Activated CD8-positive, alpha-beta T cell treated with anti-CD3 and anti-CD28 coated beads, Interleukin-2, amount 10 ng/mL, durations not matched to agents 7 days and 5 days (primary cell): ENCODE measurements around the gene RPGRIP1. TPM values are rescaled to one million over a fixed set of nuclear protein-coding genes. Genes with fewer than 3 reads are reported as not detected.
"Not testable (repeated sequence)": the region's sequence is repeated elsewhere in the genome, so short reads cannot be mapped to it uniquely, and the experiment has no call there.

Experiments used
- ATAC-seq: fragments of 150-1000 bp; cut with Tn5 transposase; one replicate; pipeline ENCODE4 v1.10.0; 2021; ENCODE audit warnings: moderate library complexity
- CTCF ChIA-PET: fragments of 350-600 bp; sonication (Branson Sonifier 250); formaldehyde crosslinking; loops from one replicate; lab custom pipeline; 2021; ENCODE audit warnings: antibody characterized with exemption; lab: Charles Lee
- POLR2A ChIA-PET: fragments of 350-600 bp; sonication (Branson Sonifier 250); formaldehyde crosslinking; loops from one replicate; lab custom pipeline; 2021; ENCODE audit warnings: antibody characterized with exemption; lab: Charles Lee
- DNase-seq: peaks from one replicate; pipeline ENCODE4 v3.0.0-alpha.2; 2020
- H3K27ac Mint-ChIP-seq: one replicate; pipeline ENCODE4 v1.8.0; 2021; ENCODE audit warnings: mild to moderate bottlenecking, mixed read lengths
- H3K27me3 Mint-ChIP-seq: one replicate; pipeline ENCODE4 v1.8.0; 2021; ENCODE audit warnings: low read depth, mixed read lengths
- H3K36me3 Mint-ChIP-seq: one replicate; pipeline ENCODE4 v1.8.0; 2021; ENCODE audit warnings: low read depth, mixed read lengths
- H3K4me1 Mint-ChIP-seq: one replicate; pipeline ENCODE4 v1.8.0; 2021; ENCODE audit warnings: low read depth, mixed read lengths
- H3K4me3 Mint-ChIP-seq: one replicate; pipeline ENCODE4 v1.8.0; 2021; ENCODE audit warnings: mild to moderate bottlenecking, mixed read lengths
- H3K9me3 Mint-ChIP-seq: one replicate; pipeline ENCODE4 v1.8.0; 2022; ENCODE audit warnings: mixed read lengths; ENCODE audit not compliant: insufficient read depth
- total RNA-seq, 2 experiments: library from RNA; stranded (reverse); gene quantifications; one replicate each; pipeline ENCODE4 v1.2.3, GENCODE V29; 2021

RPGRIP1 gene
- total RNA-seq, 2 experiments from 2014 or later, result not detected

- H3K9me3 Mint-ChIP-seq, POLR2A ChIA-PET, ATAC-seq, H3K4me3 Mint-ChIP-seq, H3K27ac Mint-ChIP-seq, DNase-seq, H3K4me1 Mint-ChIP-seq, H3K27me3 Mint-ChIP-seq: not testable (repeated sequence)
- CTCF ChIA-PET, result interaction anchor here (1.0 to 1.4 kb wide), 2 partner anchors 163 to 168 kb away, joined by 3 read pairs; no protein-coding TSS in a partner anchor
- H3K36me3 Mint-ChIP-seq, result peaks cover 18% of the 10 kb centered on the region
These were observed 7.2 kb upstream of the RPGRIP1 start for GRCh38 chr14:21272661-21273060.

- DNase-seq, result no peak
- Mint-ChIP-seq H3K9me3 (no peaks in the 10 kb centered on the region), H3K27me3 (peaks cover 2% of the 10 kb centered on the region), H3K4me1 (peaks cover 3% of the 10 kb centered on the region), H3K27ac (peak overlapping the region; percentile 7), H3K4me3 (no peak overlapping the region), H3K36me3 (no peaks in the 10 kb centered on the region)
- no peak for ATAC-seq
- ChIA-PET POLR2A (no interaction called here), CTCF (interaction anchor here (1.0 to 1.5 kb wide), 2 partner anchors 19 to 282 kb away, joined by 3 to 4 read pairs; no protein-coding TSS in a partner anchor)
These were observed 4.5 kb upstream of the RPGRIP1 start for GRCh38 chr14:21275261-21275858.

GRCh38 chr14:21278632-21279031 lies 1.3 kb upstream of the RPGRIP1 start:
- CTCF ChIA-PET, result no interaction called here
- Mint-ChIP-seq H3K27me3 (peaks cover 2% of the 10 kb centered on the region), H3K36me3 (no peaks in the 10 kb centered on the region), H3K27ac (no peak overlapping the region), H3K9me3 (no peaks in the 10 kb centered on the region), H3K4me3 (no peak overlapping the region), H3K4me1 (peaks cover 3% of the 10 kb centered on the region)
- POLR2A ChIA-PET, result no interaction called here
- ATAC-seq (no peak), DNase-seq (no peak)

- POLR2A ChIA-PET, ATAC-seq, DNase-seq, H3K36me3 Mint-ChIP-seq, H3K9me3 Mint-ChIP-seq, H3K4me3 Mint-ChIP-seq, H3K4me1 Mint-ChIP-seq, H3K27ac Mint-ChIP-seq, H3K27me3 Mint-ChIP-seq: not testable (repeated sequence)
- CTCF ChIA-PET, result interaction anchor here (1.0 kb wide), 1 partner anchor 17 kb away, joined by 3 read pairs; no protein-coding TSS in a partner anchor
These were observed 2.0 kb downstream of the RPGRIP1 start for GRCh38 chr14:21281917-21282316.

- H3K9me3 Mint-ChIP-seq, H3K36me3 Mint-ChIP-seq, H3K4me3 Mint-ChIP-seq, H3K4me1 Mint-ChIP-seq, H3K27me3 Mint-ChIP-seq, H3K27ac Mint-ChIP-seq, DNase-seq, POLR2A ChIA-PET, ATAC-seq, CTCF ChIA-PET: not testable (repeated sequence)
These were observed 6.6 kb downstream of the RPGRIP1 start for GRCh38 chr14:21286516-21286915.

- Mint-ChIP-seq H3K27ac (no peak overlapping the region), H3K27me3 (peaks cover 7% of the 10 kb centered on the region), H3K4me3 (no peak overlapping the region), H3K36me3 (no peaks in the 10 kb centered on the region), H3K9me3 (no peaks in the 10 kb centered on the region), H3K4me1 (no peaks in the 10 kb centered on the region)
- POLR2A ChIA-PET, result no interaction called here
- ATAC-seq (no peak), DNase-seq (no peak)
- CTCF ChIA-PET, result no interaction called here
These were observed 7.3 kb downstream of the RPGRIP1 start for GRCh38 chr14:21287168-21287567.

GRCh38 chr14:21294026-21294425 lies 14.1 kb downstream of the RPGRIP1 start:
- DNase-seq, POLR2A ChIA-PET, H3K4me3 Mint-ChIP-seq, H3K27me3 Mint-ChIP-seq, H3K27ac Mint-ChIP-seq, H3K36me3 Mint-ChIP-seq, CTCF ChIA-PET, ATAC-seq, H3K4me1 Mint-ChIP-seq, H3K9me3 Mint-ChIP-seq: not testable (repeated sequence)

- peaks cover 26% of the 10 kb centered on the region for H3K27me3 Mint-ChIP-seq
- CTCF ChIA-PET, result no interaction called here
- H3K27ac Mint-ChIP-seq, result no peak overlapping the region
- peaks cover 12% of the 10 kb centered on the region for H3K4me1 Mint-ChIP-seq
- DNase-seq, result no peak
- no peak overlapping the region for H3K4me3 Mint-ChIP-seq
- H3K9me3 Mint-ChIP-seq, result no peaks in the 10 kb centered on the region
- no peaks in the 10 kb centered on the region for H3K36me3 Mint-ChIP-seq
- ATAC-seq, result no peak
- POLR2A ChIA-PET, result interaction anchor here (1.2 kb wide), 1 partner anchor 59 kb away, joined by 3 read pairs; no protein-coding TSS in a partner anchor
These were observed 18.5 kb downstream of the RPGRIP1 start for GRCh38 chr14:21298358-21298757.

GRCh38 chr14:21299562-21300130 lies 19.8 kb downstream of the RPGRIP1 start:
- ChIA-PET POLR2A (interaction anchor here (1.2 kb wide), 1 partner anchor 60 kb away, joined by 3 read pairs; no protein-coding TSS in a partner anchor), CTCF (no interaction called here)
- DNase-seq, result no peak
- peaks cover 26% of the 10 kb centered on the region for H3K27me3 Mint-ChIP-seq
- no peak overlapping the region for H3K27ac Mint-ChIP-seq
- H3K9me3 Mint-ChIP-seq, result no peaks in the 10 kb centered on the region
- no peaks in the 10 kb centered on the region for H3K36me3 Mint-ChIP-seq
- no peak for ATAC-seq
- no peak overlapping the region for H3K4me3 Mint-ChIP-seq
- peaks cover 12% of the 10 kb centered on the region for H3K4me1 Mint-ChIP-seq

GRCh38 chr14:21300892-21301291 lies 21.0 kb downstream of the RPGRIP1 start:
- Mint-ChIP-seq H3K36me3 (no peaks in the 10 kb centered on the region), H3K4me3 (no peak overlapping the region), H3K27ac (no peak overlapping the region), H3K9me3 (no peaks in the 10 kb centered on the region), H3K4me1 (peaks cover 12% of the 10 kb centered on the region), H3K27me3 (peaks cover 30% of the 10 kb centered on the region)
- peak; percentile 31 for DNase-seq
- ATAC-seq, result peak; percentile 81
- POLR2A ChIA-PET, result no interaction called here
- CTCF ChIA-PET, result interaction anchor here (0.7 kb wide), 1 partner anchor 113 kb away, joined by 3 read pairs; no protein-coding TSS in a partner anchor

GRCh38 chr14:21302013-21302835 lies 22.3 kb downstream of the RPGRIP1 start:
- peaks cover 30% of the 10 kb centered on the region for H3K27me3 Mint-ChIP-seq
- no peaks in the 10 kb centered on the region for H3K9me3 Mint-ChIP-seq
- no peak for DNase-seq
- CTCF ChIA-PET, result interaction anchor here (1.2 kb wide), 1 partner anchor 288 kb away, joined by 3 read pairs; no protein-coding TSS in a partner anchor
- POLR2A ChIA-PET, result no interaction called here
- no peaks in the 10 kb centered on the region for H3K36me3 Mint-ChIP-seq
- H3K4me1 Mint-ChIP-seq, result peaks cover 12% of the 10 kb centered on the region
- no peak overlapping the region for H3K27ac Mint-ChIP-seq
- no peak overlapping the region for H3K4me3 Mint-ChIP-seq
- no peak for ATAC-seq

GRCh38 chr14:21302836-21303140 lies 22.9 kb downstream of the RPGRIP1 start:
- peaks cover 29% of the 10 kb centered on the region for H3K27me3 Mint-ChIP-seq
- DNase-seq, ATAC-seq, POLR2A ChIA-PET, CTCF ChIA-PET, H3K36me3 Mint-ChIP-seq, H3K4me3 Mint-ChIP-seq, H3K27ac Mint-ChIP-seq, H3K9me3 Mint-ChIP-seq: not testable (repeated sequence)
- H3K4me1 Mint-ChIP-seq, result peaks cover 10% of the 10 kb centered on the region
